Stimulated activated CD8-positive, alpha-beta memory T cell treated with anti-CD3 and anti-CD28 coated beads, Interleukin-4, amount 100 ng/mL, for 4 hours (primary cell): ENCODE data around the gene STON2.

Experiments used
- DNase-seq, 2 donors: peaks; one replicate each; pipeline ENCODE4 v3.0.0-alpha.2; 2020; ENCODE audit warnings: low read depth in 2 of 2, low spot score in 1 of 2

The STON2 gene

DNA sequence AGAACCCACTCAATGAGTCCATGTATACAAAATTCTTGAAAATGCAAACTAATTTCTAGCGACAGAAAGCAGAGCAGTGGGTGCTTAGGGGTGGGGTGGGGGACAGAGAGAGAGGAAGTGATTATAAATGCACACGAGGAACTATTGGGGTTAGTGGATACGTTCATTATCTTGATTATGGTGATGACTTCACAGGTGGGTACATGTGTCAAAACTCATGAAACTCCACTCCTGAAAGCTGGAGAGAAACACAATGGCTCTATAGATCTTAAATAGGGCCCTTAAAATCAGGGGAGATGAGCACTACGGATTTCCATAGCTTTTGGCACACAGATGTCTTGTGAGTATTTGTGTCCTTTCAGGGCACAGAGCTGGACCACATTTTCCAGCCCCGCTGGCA, 59.9 kb downstream of the STON2 start:
- no peak for DNase-seq

DNA sequence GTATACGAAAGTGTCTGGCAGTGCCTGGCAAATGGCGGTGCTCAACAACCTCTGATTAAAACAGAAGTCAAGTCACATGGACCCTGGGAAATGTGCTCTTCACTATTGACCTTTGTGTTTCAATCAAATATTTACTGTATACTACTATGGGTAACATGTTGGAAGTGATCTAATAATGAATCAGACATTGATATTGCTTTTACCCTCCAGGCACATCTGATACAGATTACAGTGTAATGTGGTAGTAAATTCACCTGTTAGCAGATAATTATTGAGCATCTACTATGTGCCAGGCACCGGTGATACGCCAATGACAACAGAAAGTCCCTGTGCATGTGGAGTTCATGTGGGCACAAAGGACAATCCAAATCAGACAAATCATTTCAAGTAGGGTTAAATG, 63.1 kb downstream of the STON2 start:
- no peak for DNase-seq

DNA sequence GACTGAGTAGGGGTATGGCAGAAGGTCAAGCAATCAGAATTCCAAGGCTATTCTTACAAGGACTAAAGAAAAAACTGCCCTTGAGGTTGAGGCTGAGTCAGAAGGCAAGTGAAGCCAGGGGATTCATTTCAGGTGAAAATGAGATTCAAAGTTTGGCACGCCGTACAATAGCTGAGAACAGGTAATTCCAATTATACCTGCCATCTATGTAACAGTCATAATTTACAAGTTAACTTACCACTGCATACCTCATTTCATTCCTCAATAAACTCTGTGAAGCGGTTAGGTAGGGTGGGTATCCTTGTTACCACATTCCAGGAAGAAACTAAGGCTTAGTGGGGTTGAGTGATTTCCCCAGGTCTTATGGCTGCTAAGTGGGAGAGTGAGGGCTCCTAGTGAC, 64.1 kb downstream of the STON2 start:
- no peak for DNase-seq

DNA sequence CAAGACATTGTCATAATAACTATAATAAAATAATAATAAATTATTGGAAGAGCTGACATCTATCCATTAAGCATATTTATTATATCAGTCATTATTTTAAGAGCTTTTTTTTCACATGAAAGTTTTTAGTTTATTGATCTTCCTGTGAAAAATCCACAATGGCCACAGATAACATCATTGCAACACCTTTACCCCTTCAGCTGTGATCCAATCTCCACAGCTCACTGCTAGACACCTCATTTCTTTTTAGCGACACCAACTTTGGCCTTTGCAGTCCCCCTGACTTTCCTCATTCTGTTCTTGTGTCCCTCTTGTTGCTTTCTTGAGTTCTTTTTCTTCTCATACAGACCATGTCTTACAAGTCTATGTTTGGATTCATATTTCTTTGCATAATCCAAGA, 67.4 kb downstream of the STON2 start:
- DNase-seq: no peak

DNA sequence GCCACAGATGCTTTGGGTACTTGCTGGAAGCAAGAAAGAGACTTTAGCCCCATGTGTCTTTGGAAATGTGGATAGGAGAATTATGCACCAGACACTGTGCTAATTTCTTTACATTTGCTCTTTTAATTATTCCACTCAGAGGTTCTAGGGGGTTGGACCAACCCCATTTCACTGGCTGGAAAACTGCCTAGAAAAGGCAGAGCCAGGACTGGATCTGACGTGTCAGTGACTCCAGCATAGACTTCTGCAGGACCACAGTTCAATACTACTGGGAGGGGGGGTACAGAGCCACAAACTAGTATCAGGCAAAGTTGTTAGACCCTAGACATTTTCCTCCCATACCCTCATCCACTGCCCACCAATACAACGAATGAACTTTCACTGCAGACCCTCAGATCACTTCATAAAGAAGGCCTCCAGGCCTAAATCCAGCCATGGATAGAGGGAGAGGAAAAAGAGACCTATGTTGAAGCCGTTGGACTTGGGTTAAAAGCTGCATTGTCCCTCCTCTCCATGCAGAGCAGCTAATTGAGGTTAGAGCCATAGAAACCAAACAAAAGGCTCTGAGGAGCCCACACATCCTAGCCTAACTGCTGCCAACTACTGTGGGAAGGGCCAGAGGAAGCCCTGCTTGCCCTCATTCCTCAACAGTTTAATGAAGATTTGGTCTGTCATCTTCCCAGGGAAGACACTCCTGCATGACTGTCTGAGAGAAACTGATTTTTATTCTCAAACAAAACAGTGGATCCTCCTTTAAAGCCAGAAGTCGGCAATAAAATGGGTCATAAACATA, 68.7 kb downstream of the STON2 start:
- DNase-seq: no peak

DNA sequence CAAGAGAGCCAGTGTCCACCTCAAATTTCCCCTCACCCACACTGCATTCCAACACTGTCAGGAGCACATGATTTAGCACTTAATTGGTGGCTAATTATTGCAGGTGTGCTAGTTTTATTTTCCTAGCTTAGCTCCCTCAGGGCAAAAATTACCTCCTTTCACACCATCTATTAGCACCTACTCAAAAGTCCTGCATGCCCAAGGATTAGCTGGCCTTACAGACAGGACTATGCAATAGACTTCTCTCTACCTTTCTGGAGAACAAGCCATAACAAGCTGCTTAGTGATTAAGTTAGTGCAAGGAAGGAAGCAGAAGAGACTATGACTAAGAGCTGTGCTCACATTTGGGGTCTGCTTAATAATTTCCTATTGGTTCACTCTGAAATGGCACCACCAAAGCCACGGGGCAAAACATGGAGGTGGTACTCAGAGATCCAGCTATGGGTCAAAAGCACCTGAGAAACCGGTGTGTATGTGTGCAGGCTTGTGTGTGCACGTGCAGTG, 69.5 kb downstream of the STON2 start:
- no peak for DNase-seq

DNA sequence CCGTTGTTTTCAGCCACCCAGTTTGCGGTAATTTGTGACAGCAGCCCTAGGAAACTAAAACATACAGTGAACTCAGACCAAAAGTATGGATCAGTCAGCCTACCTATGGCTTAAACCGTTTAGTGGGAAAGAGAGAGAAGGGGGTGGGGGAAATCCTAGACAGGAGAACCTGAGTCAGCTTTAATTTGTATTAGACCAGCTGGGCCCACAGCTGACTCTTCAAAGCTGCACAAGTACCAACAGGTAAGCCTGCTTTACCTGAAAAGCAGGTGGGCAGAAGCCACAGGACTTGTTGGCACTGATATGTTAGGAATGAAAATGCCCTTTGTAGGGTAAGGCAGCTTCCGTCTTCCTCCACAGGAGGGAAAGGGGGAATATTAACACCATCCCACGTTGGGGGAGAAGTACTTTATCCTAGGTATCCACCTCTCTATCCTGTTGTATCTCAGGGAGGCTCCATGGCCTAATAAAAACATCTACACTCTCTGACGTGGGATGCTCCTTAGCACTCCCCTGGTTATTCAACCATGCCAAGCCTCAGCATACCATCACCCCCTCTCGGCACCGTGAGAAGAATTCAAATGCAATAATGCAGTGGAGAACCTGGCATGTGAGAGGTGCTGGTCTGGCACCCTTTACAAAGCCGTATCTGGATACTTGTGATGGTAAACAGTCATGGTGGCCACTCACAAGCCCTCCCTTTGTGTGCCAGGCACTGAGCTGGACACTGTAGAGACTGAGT, 70.3 kb downstream of the STON2 start:
- DNase-seq: no peak

DNA sequence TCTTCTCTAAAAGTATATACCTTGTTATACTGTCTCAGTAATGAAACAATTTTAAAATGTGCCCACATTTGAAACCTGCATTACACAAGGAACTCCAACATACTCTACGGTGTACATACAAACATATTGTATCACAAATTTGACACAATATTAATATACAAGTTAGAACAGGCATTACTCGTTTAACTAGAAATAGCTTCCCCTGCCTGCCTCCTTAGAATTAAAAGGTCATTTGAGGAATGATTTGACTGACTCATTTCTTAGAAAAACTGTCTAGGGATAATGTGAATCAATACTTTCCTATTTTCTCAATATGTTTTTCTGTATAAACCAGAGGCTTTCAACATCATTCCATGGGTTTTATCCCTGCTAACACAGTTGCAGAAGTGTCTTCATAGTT, 73.7 kb downstream of the STON2 start:
- no peak for DNase-seq

DNA sequence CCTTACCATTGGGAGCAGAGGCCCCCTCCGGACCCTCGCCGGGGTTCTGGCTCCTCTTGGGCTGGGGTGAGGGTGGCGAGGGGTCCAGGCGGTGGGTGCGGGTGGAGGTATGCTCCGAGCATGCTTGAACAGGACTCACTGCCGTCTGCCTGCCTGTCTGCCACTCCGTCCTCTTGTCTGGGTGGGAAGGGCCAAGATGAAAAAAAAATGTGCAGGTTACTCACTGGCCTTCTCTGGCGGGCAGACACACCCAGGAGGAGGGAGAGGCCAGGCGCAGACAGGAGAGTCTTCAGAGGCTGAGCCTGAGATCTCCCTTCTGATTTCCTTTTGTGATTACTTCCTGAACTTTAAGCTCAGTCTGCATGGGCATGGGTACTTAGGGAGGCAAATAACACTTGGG, 76.1 kb downstream of the STON2 start:
- DNase-seq: no peak

DNA sequence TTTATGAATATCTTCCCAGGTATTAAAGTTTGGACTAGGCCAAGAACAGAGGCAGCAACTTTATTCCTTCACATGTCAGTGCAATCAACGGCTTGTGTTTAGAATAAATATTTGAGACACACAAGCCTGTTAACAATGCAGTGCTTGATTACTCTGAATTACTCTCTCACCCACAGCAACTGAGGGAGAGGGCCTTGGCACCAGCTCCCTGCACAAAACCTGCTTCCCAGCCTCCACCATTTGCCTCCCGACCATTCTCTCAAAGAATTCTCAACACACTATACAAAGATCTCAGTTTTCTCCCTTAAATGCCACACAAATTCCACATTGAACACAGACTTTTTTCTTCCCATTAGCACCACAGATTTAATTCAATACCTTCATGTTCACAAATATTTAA, 77.0 kb downstream of the STON2 start:
- no peak for DNase-seq

DNA sequence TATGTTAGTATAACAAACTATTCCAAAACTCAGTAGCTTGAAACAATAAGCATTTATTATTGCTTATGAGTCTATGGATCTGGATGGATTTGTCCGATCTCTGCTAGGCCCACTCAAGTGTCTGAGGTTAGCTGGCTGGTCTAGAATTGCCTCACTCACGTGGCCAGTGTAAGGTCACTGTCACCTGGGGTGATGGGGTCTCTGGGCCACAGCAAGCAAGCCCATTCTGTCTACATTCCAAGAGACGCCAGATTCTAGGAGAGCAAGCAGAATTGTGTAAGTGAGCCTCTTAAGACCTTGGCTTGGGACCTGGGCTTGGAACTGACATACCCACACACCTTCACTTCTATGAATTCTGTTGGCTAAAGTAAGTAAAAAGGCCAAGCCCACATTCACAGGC, 80.2 kb downstream of the STON2 start:
- DNase-seq: no peak

DNA sequence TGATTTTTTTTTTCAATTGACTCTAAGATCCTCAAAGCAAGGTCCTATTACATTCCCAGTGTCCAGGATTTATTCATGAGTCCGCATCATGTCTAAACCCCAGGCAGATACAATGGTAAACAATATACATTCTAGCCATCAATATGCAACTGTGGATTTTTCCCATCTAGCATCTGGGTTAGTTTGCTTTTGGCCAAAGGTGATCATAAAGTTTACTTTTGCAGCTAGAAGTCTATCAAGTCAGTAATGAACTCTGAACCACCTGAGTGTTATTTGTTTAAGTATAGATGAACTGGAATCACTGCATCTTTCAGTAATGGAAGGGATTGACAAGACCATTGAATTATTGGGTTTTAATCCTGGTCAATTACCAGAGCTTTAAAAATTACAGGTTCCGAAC, 80.8 kb downstream of the STON2 start:
- no peak for DNase-seq

DNA sequence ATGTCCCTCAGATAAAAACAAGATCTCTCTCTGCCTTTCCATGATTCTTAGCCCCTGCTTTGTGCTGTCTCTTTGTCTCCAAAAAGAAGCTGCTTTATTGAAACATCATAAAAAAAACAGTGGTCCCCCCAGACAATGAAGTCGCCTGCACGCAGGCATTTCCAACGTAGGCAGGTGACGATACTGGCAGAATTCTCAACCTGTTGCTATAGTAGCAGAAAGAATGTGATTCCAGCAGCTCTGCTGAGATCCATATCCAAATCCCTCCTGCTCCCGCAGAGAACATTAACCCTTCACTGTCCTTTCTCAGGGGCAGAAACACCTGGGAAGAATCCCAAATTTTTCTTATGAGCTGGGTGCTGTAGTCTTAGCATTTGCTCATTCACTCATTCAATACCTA, 84.8 kb downstream of the STON2 start:
- no peak for DNase-seq

DNA sequence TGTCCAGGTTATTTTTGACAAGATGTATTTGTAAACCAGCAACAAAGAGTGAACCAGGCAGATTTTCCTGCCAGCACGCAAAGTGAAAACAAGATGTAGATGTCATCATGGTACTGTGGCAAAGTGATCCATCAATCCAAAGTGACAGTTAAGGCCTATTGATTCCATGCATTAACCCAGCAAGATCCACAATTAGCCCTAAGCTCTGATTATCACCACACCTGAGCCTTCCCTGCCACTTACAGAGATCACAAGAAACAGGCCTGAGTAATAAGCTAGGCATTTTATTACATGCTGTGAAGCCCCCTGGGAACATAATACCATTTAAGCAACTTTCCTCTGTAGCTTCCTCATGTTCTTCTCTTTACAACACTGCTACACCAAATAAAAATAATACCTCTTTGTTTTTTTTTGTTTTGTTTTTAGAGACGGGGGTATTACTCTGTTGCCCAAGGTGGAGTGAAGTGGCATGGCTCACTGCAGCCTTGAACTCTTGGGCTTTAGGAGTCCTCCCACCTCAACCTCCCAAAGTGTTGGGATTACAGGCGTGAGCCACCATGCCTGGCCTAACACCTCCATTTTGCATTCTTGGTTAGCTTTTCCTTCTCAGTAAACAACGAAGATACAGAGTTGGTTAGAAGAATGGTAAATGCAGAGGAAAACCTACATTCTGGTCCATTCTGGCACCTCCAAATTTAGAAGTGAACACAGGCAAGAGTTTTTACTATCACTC, 85.5 kb downstream of the STON2 start:
- DNase-seq: no peak

DNA sequence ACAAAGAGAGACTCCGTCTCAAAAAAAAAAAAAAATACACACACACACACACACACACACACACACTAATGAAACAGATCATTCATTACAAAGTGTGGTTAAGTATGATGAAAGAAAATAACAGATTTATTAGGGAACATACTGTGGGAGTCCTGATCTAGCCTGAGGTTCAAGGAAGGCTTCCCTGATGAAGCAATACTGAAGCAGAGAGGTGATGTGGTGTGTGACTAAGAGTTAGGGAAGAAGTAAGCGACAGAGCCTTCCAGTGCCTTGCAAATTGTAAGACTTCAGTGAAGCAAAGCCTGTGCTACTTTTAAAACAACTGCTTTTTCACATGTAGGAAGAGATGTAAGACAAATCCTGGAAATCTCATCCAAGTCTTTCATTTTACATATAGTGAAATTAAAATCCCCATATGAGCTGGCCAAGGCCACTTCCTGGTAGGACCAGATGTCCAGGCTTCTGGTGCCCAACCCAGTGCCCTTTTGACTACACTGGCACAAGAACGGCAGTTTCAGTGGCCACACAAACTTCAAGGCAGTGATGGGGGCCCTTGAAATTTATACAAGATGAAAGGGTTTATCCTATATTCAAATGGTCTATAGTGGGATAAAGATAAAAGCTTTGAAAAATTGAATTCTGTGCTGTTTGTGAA, 86.2 kb downstream of the STON2 start:
- DNase-seq: no peak

DNA sequence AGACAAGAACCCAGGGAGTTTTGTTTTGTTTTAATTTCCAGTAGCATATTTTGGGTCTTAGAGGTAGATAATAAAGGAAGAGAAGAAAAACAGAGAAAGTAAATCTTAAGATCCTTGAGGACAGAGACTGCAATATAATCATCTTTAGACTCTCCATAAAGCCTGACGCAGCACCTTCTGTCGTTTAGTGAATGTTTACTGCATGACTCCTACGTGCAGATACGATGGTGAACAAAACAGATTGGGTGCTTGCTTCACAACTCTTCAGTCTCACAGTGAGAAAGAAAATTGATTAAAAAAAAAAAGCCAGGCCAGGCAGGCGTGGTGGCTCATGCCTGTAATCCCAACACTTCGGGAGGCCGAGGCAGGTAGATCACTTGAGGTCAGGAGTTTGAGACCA, 86.9 kb downstream of the STON2 start:
- DNase-seq: no peak

DNA sequence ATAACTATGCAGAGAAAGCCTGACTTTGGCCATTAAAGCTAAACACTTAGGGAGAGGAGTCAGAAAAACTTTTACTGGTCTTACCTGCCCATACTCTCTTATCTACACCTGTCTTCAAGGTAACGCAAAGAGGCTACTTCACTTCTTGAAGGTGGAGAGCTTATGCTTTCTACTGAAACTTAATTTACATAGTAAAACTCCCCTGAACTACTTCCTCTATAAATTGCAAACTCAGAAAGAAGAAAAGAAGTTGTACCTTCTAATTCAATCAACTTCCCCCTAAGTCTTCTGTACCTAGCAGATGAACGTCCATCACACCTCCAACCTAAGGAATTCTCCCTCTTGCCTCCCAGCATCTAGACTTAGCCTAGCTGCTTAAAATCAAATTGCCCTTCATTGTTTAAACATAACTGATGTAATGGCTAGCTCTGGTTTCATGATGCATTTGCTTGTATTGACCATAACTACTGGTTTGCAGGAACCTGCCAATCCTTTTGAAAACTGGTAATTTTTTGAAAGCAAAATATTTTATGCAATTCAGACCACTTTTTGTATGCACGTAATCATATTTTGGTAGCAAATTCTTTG, 87.7 kb downstream of the STON2 start:
- DNase-seq: no peak

DNA sequence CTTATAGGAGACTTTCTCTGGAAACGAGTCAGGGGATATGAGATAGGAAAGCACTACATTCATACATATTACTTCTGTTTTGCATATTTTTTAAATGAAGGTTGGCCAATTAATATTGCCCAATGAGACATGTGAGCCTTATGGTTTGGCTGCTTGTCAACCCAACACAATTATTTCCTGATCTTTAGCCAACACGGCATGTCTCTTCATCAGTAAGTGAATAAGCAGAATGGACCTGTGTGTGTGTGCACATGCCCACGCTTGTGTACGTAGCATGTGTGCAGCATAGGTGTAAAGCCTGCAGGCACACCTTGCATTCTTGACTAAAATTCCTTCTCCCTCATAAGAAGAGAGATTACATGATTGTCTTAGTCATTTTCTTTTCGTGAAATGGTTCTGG, 88.3 kb downstream of the STON2 start:
- no peak for DNase-seq

DNA sequence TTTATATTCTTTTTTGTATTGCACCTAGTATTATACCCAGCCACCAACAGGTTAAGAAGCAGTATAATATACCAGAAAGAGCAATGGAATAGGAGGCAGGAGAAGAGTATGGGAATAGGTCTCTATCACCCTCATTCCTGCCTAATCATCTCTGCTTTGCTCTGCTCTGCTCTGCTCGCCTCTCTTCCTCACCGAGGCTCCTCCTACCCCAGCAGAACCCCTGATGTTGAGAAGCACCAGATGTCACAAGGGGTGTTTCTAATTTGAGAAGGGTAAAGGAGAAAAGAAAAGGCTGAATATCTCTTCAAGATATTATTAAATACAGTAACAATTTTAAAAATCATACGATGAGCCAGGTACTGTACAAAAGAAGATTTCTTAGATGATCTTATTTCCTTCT, 89.0 kb downstream of the STON2 start:
- no peak for DNase-seq

DNA sequence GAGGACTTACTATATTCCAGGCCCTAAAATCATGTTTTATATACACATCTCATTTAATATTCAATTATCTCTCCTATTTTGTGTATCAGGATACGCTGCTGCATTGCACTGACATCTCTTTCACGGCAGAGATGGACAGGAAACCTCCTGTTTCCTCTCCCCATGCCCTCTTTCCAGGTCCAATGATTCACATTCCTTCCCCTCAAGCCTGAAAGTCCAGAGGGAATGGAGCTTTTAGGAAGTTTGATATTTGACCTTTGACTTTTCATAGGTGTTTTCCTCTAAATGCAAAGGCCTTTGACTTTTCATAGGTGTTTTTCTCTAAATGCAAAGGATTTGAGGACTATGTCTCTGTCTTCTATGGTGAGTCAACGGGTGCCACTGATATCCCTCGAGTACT, 89.5 kb downstream of the STON2 start:
- DNase-seq: no peak

DNA sequence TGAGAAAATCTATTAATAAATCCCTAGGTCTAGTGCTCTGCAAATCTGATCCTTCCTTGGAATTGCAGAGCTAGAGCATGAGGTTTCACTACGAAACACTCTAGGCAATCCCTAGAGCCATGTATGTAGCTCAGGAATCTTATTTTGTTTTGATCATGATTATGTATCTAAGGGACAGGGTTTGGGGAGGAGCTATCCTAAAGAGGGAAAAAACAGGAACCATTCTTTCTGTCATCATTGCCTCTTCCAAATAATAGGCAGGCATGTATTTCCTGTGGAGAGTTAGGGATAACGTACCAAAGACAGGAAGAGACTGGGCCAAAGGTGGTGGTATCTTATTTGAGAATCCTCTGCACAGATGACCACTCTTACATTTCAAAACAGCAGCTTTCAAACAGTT, 90.6 kb downstream of the STON2 start:
- no peak for DNase-seq
